Measurements from ENCODE around the gene BCR.

Gene BCR

GRCh38 chr22:23253475-23254055, 73.3 kb downstream of the BCR start:
- no peak overlapping the region for H3K9ac ChIP-seq (ENCODE audit: low read length)
- H3K27me3 ChIP-seq (ENCODE audit: control insufficient read depth, insufficient read depth, low read length): no peaks in the 10 kb centered on the region
- H3K9me3 ChIP-seq (ENCODE audit: control insufficient read depth, low read length): no peaks in the 10 kb centered on the region
- peaks cover 59% of the 10 kb centered on the region for H3K4me1 ChIP-seq (ENCODE audit: control insufficient read depth, insufficient read depth, low read length)
- H3K36me3 ChIP-seq (ENCODE audit: control insufficient read depth, insufficient read depth, low read length): peaks cover 10% of the 10 kb centered on the region
- no peak overlapping the region for H3K4me3 ChIP-seq (ENCODE audit: low read length)

GRCh38 chr22:23255506-23256170, 75.3 kb downstream of the BCR start:
- Histone ChIP-seq H3K36me3 (ENCODE audit: control insufficient read depth, insufficient read depth, low read length) (peaks cover 10% of the 10 kb centered on the region), H3K9me3 (ENCODE audit: control insufficient read depth, low read length) (no peaks in the 10 kb centered on the region), H3K27me3 (ENCODE audit: control insufficient read depth, insufficient read depth, low read length) (no peaks in the 10 kb centered on the region), H3K4me3 (ENCODE audit: low read length) (no peak overlapping the region), H3K4me1 (ENCODE audit: control insufficient read depth, insufficient read depth, low read length) (peaks cover 43% of the 10 kb centered on the region), H3K9ac (ENCODE audit: low read length) (no peak overlapping the region)

- Histone ChIP-seq H3K4me3 (ENCODE audit: low read length) (no peak overlapping the region), H3K27me3 (ENCODE audit: control insufficient read depth, insufficient read depth, low read length) (no peaks in the 10 kb centered on the region), H3K9ac (ENCODE audit: low read length) (no peak overlapping the region), H3K9me3 (ENCODE audit: control insufficient read depth, low read length) (no peaks in the 10 kb centered on the region), H3K4me1 (ENCODE audit: control insufficient read depth, insufficient read depth, low read length) (peaks cover 35% of the 10 kb centered on the region), H3K36me3 (ENCODE audit: control insufficient read depth, insufficient read depth, low read length) (peaks cover 10% of the 10 kb centered on the region)
These were observed 76.0 kb downstream of the BCR start for GRCh38 chr22:23256171-23256932.

GRCh38 chr22:23256986-23257888, 76.9 kb downstream of the BCR start:
- Histone ChIP-seq H3K4me1 (ENCODE audit: control insufficient read depth, insufficient read depth, low read length) (peaks cover 28% of the 10 kb centered on the region), H3K4me3 (ENCODE audit: low read length) (no peak overlapping the region), H3K9me3 (ENCODE audit: control insufficient read depth, low read length) (no peaks in the 10 kb centered on the region), H3K27me3 (ENCODE audit: control insufficient read depth, insufficient read depth, low read length) (no peaks in the 10 kb centered on the region), H3K9ac (ENCODE audit: low read length) (no peak overlapping the region), H3K36me3 (ENCODE audit: control insufficient read depth, insufficient read depth, low read length) (peaks cover 10% of the 10 kb centered on the region)

GRCh38 chr22:23257889-23258825, 77.8 kb downstream of the BCR start:
- Histone ChIP-seq H3K4me3 (ENCODE audit: low read length) (no peak overlapping the region), H3K9me3 (ENCODE audit: control insufficient read depth, low read length) (no peaks in the 10 kb centered on the region), H3K27me3 (ENCODE audit: control insufficient read depth, insufficient read depth, low read length) (no peaks in the 10 kb centered on the region), H3K36me3 (ENCODE audit: control insufficient read depth, insufficient read depth, low read length) (peaks cover 10% of the 10 kb centered on the region), H3K9ac (ENCODE audit: low read length) (no peak overlapping the region), H3K4me1 (ENCODE audit: control insufficient read depth, insufficient read depth, low read length) (peaks cover 28% of the 10 kb centered on the region)

- no peaks in the 10 kb centered on the region for H3K9me3 ChIP-seq (ENCODE audit: control insufficient read depth, low read length)
- H3K4me1 ChIP-seq (ENCODE audit: control insufficient read depth, insufficient read depth, low read length): peaks cover 28% of the 10 kb centered on the region
- H3K9ac ChIP-seq (ENCODE audit: low read length): no peak overlapping the region
- H3K27me3 ChIP-seq (ENCODE audit: control insufficient read depth, insufficient read depth, low read length): no peaks in the 10 kb centered on the region
- peaks cover 9% of the 10 kb centered on the region for H3K36me3 ChIP-seq (ENCODE audit: control insufficient read depth, insufficient read depth, low read length)
- H3K4me3 ChIP-seq (ENCODE audit: low read length): no peak overlapping the region
These were observed 78.5 kb downstream of the BCR start for GRCh38 chr22:23258826-23259170.

GRCh38 chr22:23259916-23260644, 79.8 kb downstream of the BCR start:
- Histone ChIP-seq H3K4me1 (ENCODE audit: control insufficient read depth, insufficient read depth, low read length) (peaks cover 39% of the 10 kb centered on the region), H3K27me3 (ENCODE audit: control insufficient read depth, insufficient read depth, low read length) (no peaks in the 10 kb centered on the region), H3K9me3 (ENCODE audit: control insufficient read depth, low read length) (no peaks in the 10 kb centered on the region), H3K9ac (ENCODE audit: low read length) (no peak overlapping the region), H3K36me3 (ENCODE audit: control insufficient read depth, insufficient read depth, low read length) (peaks cover 6% of the 10 kb centered on the region), H3K4me3 (ENCODE audit: low read length) (no peak overlapping the region)

- Histone ChIP-seq H3K36me3 (ENCODE audit: control insufficient read depth, insufficient read depth, low read length) (peaks cover 2% of the 10 kb centered on the region), H3K4me3 (ENCODE audit: low read length) (no peak overlapping the region), H3K27me3 (ENCODE audit: control insufficient read depth, insufficient read depth, low read length) (no peaks in the 10 kb centered on the region), H3K4me1 (ENCODE audit: control insufficient read depth, insufficient read depth, low read length) (peaks cover 35% of the 10 kb centered on the region), H3K9me3 (ENCODE audit: control insufficient read depth, low read length) (no peaks in the 10 kb centered on the region), H3K9ac (ENCODE audit: low read length) (no peak overlapping the region)
These were observed 80.6 kb downstream of the BCR start for GRCh38 chr22:23260645-23261581.

- H3K9me3 ChIP-seq (ENCODE audit: control insufficient read depth, low read length): no peaks in the 10 kb centered on the region
- H3K36me3 ChIP-seq (ENCODE audit: control insufficient read depth, insufficient read depth, low read length): no peaks in the 10 kb centered on the region
- H3K4me1 ChIP-seq (ENCODE audit: control insufficient read depth, insufficient read depth, low read length): peaks cover 24% of the 10 kb centered on the region
- no peak overlapping the region for H3K9ac ChIP-seq (ENCODE audit: low read length)
- no peaks in the 10 kb centered on the region for H3K27me3 ChIP-seq (ENCODE audit: control insufficient read depth, insufficient read depth, low read length)
- no peak overlapping the region for H3K4me3 ChIP-seq (ENCODE audit: low read length)
These were observed 81.7 kb downstream of the BCR start for GRCh38 chr22:23261900-23262450.
